ENCODE measurements around the gene CDH23. TPM values are rescaled to one million over a fixed set of nuclear protein-coding genes. Genes with fewer than 3 reads are reported as not detected.

The CDH23 gene
- total RNA-seq, 4 donors from 2014 or later, result 2.9 to 16.1 (median 5.9) TPM

GRCh38 chr10:71462062-71462935 is 65.6 kb downstream of the CDH23 start:
- TF ChIP-seq POLR2A (IDR thresholded peaks at IDR 0.05) (no peak), EP300 (IDR thresholded peaks at IDR 0.05; ENCODE audit: low read depth) (no peak), CTCF (IDR thresholded peaks at IDR 0.05) (no peak), POLR2AphosphoS5 (IDR thresholded peaks at IDR 0.05) (no peak)

GRCh38 chr10:71463111-71463510 is 66.4 kb downstream of the CDH23 start:
- in situ Hi-C loops (cut with MboI; ENCODE audit: low pct_ligation_motif_present in 1 of 4, low pct_unique_long_range_greater_than_20kb in 1 of 4, low sequenced_read_pairs in 3 of 4), result no loop called here
- TF ChIP-seq POLR2AphosphoS5 (IDR thresholded peaks at IDR 0.05) (no peak), CTCF (IDR thresholded peaks at IDR 0.05) (no peak), POLR2A (IDR thresholded peaks at IDR 0.05) (no peak), EP300 (IDR thresholded peaks at IDR 0.05; ENCODE audit: low read depth) (no peak)
- intact Hi-C loops (cut with DNase I; ENCODE audit: low total_unique reads), result no loop called here
- Histone ChIP-seq H3K9me3 (no peaks in the 10 kb centered on the region), H3K27me3 (no peaks in the 10 kb centered on the region), H3K4me3 (no peak overlapping the region), H3K27ac (no peak overlapping the region), H3K4me1 (no peaks in the 10 kb centered on the region), H3K36me3 (no peaks in the 10 kb centered on the region)
- WGBS, 2 donors (ENCODE audit: low coverage in 1 of 2), result 88 to 95% methylated on average over 6 to 7 of the region's 7 CpGs
- DNase-seq, result no peak

More at GRCh38 chr10:71462062-71462935, 65.6 kb downstream of the CDH23 start:
- Histone ChIP-seq H3K36me3 (no peaks in the 10 kb centered on the region), H3K4me3 (no peak overlapping the region), H3K27me3 (no peaks in the 10 kb centered on the region), H3K4me1 (no peaks in the 10 kb centered on the region), H3K9me3 (no peaks in the 10 kb centered on the region), H3K27ac (no peak overlapping the region)
- WGBS, 2 donors (ENCODE audit: low coverage in 1 of 2), result 62% methylated on average over 19 of the region's 19 CpGs; no CpG with 5 or more reads in 1 of the 2 donors
- intact Hi-C loops (cut with DNase I; ENCODE audit: low total_unique reads) (no loop called here), in situ Hi-C loops (cut with MboI; ENCODE audit: low pct_ligation_motif_present in 1 of 4, low pct_unique_long_range_greater_than_20kb in 1 of 4, low sequenced_read_pairs in 3 of 4) (no loop called here)
- no peak for DNase-seq

- Histone ChIP-seq H3K27ac (no peak overlapping the region), H3K27me3 (no peaks in the 10 kb centered on the region), H3K4me3 (no peak overlapping the region), H3K36me3 (no peaks in the 10 kb centered on the region), H3K4me1 (no peaks in the 10 kb centered on the region), H3K9me3 (no peaks in the 10 kb centered on the region)
- DNase-seq, result no peak
- no peak for TF ChIP-seq CTCF (IDR thresholded peaks at IDR 0.05)
- no peak for TF ChIP-seq POLR2A (IDR thresholded peaks at IDR 0.05)
- TF ChIP-seq POLR2AphosphoS5 (IDR thresholded peaks at IDR 0.05), result no peak
- no peak for TF ChIP-seq EP300 (IDR thresholded peaks at IDR 0.05; ENCODE audit: low read depth)
- in situ Hi-C loops (cut with MboI; ENCODE audit: low pct_ligation_motif_present in 1 of 4, low pct_unique_long_range_greater_than_20kb in 1 of 4, low sequenced_read_pairs in 3 of 4), result no loop called here
- WGBS, 2 donors (ENCODE audit: low coverage in 1 of 2), result 66 to 75% methylated on average over 10 to 18 of the region's 18 CpGs
- intact Hi-C loops (cut with DNase I; ENCODE audit: low total_unique reads), result no loop called here
Measured at GRCh38 chr10:71465551-71466252, 69.0 kb downstream of the CDH23 start.

- Histone ChIP-seq H3K27ac (no peak overlapping the region), H3K27me3 (no peaks in the 10 kb centered on the region), H3K4me1 (no peaks in the 10 kb centered on the region), H3K9me3 (no peaks in the 10 kb centered on the region), H3K36me3 (no peaks in the 10 kb centered on the region), H3K4me3 (no peak overlapping the region)
- whole genome bisulfite sequencing, 2 donors (ENCODE audit: low coverage in 1 of 2), result 83 to 90% methylated on average over 1 to 6 of the region's 6 CpGs
- no peak for TF ChIP-seq CTCF (IDR thresholded peaks at IDR 0.05)
- TF ChIP-seq EP300 (IDR thresholded peaks at IDR 0.05; ENCODE audit: low read depth), result no peak
- TF ChIP-seq POLR2AphosphoS5 (IDR thresholded peaks at IDR 0.05), result no peak
- no peak for TF ChIP-seq POLR2A (IDR thresholded peaks at IDR 0.05)
- intact Hi-C loops (cut with DNase I; ENCODE audit: low total_unique reads) (no loop called here), in situ Hi-C loops (cut with MboI; ENCODE audit: low pct_ligation_motif_present in 1 of 4, low pct_unique_long_range_greater_than_20kb in 1 of 4, low sequenced_read_pairs in 3 of 4) (no loop called here)
- DNase-seq, result no peak
Measured at GRCh38 chr10:71466330-71466729, 69.6 kb downstream of the CDH23 start.

Data from transverse colon (tissue), 4 donors.